H9 (cell line): ENCODE measurements around the gene CARD19. TPM values are rescaled to one million over a fixed set of nuclear protein-coding genes. Genes with fewer than 3 reads are reported as not detected.

Experiments
- DNase-seq: peaks from one replicate; pipeline ENCODE4 v3.0.0-alpha.2; 2017
- H2AFZ ChIP-seq: one replicate; pipeline ENCODE4 v1.6.1; 2013; ENCODE audit warnings: mild to moderate bottlenecking, low read length, control low read depth, moderate library complexity
- H2AK5ac ChIP-seq: 2 replicates; pipeline ENCODE4 v1.6.1; 2013; ENCODE audit warnings: low read length, control low read depth, mixed read lengths; ENCODE audit not compliant: insufficient read length
- H2BK120ac ChIP-seq: one replicate; pipeline ENCODE4 v1.6.1; 2013; ENCODE audit warnings: low read depth, mild to moderate bottlenecking, low read length, control low read depth, inconsistent platforms; ENCODE audit not compliant: poor library complexity, severe bottlenecking
- H2BK12ac ChIP-seq: 2 replicates; pipeline ENCODE4 v1.6.1; 2013; ENCODE audit warnings: low read length, control low read depth, mixed read lengths, low read depth; ENCODE audit not compliant: insufficient read length
- H2BK15ac ChIP-seq: 2 replicates; pipeline ENCODE4 v1.6.1; 2013; ENCODE audit warnings: low read depth, low read length, control low read depth
- H2BK20ac ChIP-seq: one replicate; pipeline ENCODE4 v1.6.1; 2013; ENCODE audit warnings: low read depth, mild to moderate bottlenecking, low read length, control low read depth, inconsistent platforms; ENCODE audit not compliant: poor library complexity, severe bottlenecking
- H2BK5ac ChIP-seq: 2 replicates; pipeline ENCODE4 v1.6.1; 2013; ENCODE audit warnings: low read length, control low read depth, mixed read lengths; ENCODE audit not compliant: insufficient read length
- H3K14ac ChIP-seq: 2 replicates; pipeline ENCODE4 v1.6.1; 2013; ENCODE audit warnings: low read length, control low read depth; ENCODE audit not compliant: insufficient read depth
- H3K18ac ChIP-seq: 2 replicates; pipeline ENCODE4 v1.6.1; 2013; ENCODE audit warnings: low read depth, mild to moderate bottlenecking, mixed read lengths, low read length, control low read depth; ENCODE audit not compliant: insufficient read length
- H3K23ac ChIP-seq: 2 replicates; pipeline ENCODE4 v1.6.1; 2013; ENCODE audit warnings: low read length, control low read depth, mixed read lengths, low read depth; ENCODE audit not compliant: insufficient read length
- H3K23me2 ChIP-seq: 2 replicates; pipeline ENCODE4 v1.6.1; 2013; ENCODE audit warnings: low read depth, mild to moderate bottlenecking, mixed read lengths, low read length, control low read depth; ENCODE audit not compliant: insufficient read length, poor library complexity, severe bottlenecking
- H3K27ac ChIP-seq: 2 replicates; pipeline ENCODE4 v1.5.1; 2013; ENCODE audit warnings: low read length, control low read depth, mixed read lengths, low read depth; ENCODE audit not compliant: insufficient read length
- H3K27me3 ChIP-seq: 2 replicates; pipeline ENCODE4 v1.6.1; 2013; ENCODE audit warnings: low read length, control low read depth, inconsistent platforms; ENCODE audit not compliant: insufficient read depth
- H3K4ac ChIP-seq: 2 replicates; pipeline ENCODE4 v1.6.1; 2013; ENCODE audit warnings: low read depth, mild to moderate bottlenecking, control low read depth, inconsistent platforms, low read length, moderate library complexity
- H3K4me1 ChIP-seq: 2 replicates; pipeline ENCODE4 v1.6.1; 2013; ENCODE audit warnings: low read length, control low read depth, inconsistent platforms; ENCODE audit not compliant: insufficient read depth
- H3K4me2 ChIP-seq: 2 replicates; pipeline ENCODE4 v1.6.1; 2013; ENCODE audit warnings: low read length, control low read depth, mixed read lengths; ENCODE audit not compliant: insufficient read length, insufficient read depth
- H3K56ac ChIP-seq: 2 replicates; pipeline ENCODE4 v1.6.1; 2013; ENCODE audit warnings: low read depth, mild to moderate bottlenecking, mixed read lengths, low read length, control low read depth; ENCODE audit not compliant: insufficient read length
- H3K79me1 ChIP-seq: 2 replicates; pipeline ENCODE4 v1.6.1; 2013; ENCODE audit warnings: low read depth, mild to moderate bottlenecking, moderate library complexity, low read length, control low read depth, inconsistent platforms; ENCODE audit not compliant: insufficient read depth, poor library complexity, severe bottlenecking
- H3K79me2 ChIP-seq: 2 replicates; pipeline ENCODE4 v1.6.1; 2013; ENCODE audit warnings: low read length, control low read depth, inconsistent platforms; ENCODE audit not compliant: insufficient read depth
- H3K9ac ChIP-seq: 2 replicates; pipeline ENCODE4 v1.6.1; 2013; ENCODE audit warnings: low read length, control low read depth, mixed read lengths; ENCODE audit not compliant: insufficient read length; ENCODE audit errors: extremely low read depth
- H3K9me3 ChIP-seq: one replicate; pipeline ENCODE4 v1.6.1; 2013; ENCODE audit warnings: low read depth, low read length, inconsistent platforms; ENCODE audit not compliant: control insufficient read depth
- H3T11ph ChIP-seq: one replicate; pipeline ENCODE4 v1.6.1; 2013; ENCODE audit warnings: mild to moderate bottlenecking, low read length, control low read depth, inconsistent platforms
- H4K20me1 ChIP-seq: one replicate; pipeline ENCODE4 v1.6.1; 2013; ENCODE audit not compliant: control insufficient read depth, insufficient read length, insufficient read depth
- H4K5ac ChIP-seq: 2 replicates; pipeline ENCODE4 v1.6.1; 2013; ENCODE audit warnings: low read depth, mild to moderate bottlenecking, mixed read lengths, low read length, control low read depth; ENCODE audit not compliant: insufficient read length
- H4K8ac ChIP-seq: replicated peaks from 2 replicates; pipeline ENCODE4 v1.6.1; 2013; ENCODE audit warnings: low read length, control low read depth, mixed read lengths, low read depth; ENCODE audit not compliant: insufficient read length
- H4K91ac ChIP-seq: 2 replicates; pipeline ENCODE4 v1.6.1; 2013; ENCODE audit warnings: low read depth, mild to moderate bottlenecking, moderate library complexity, mixed read lengths, low read length, control low read depth; ENCODE audit not compliant: insufficient read length
- H3K27ac Mint-ChIP-seq, 3 experiments: 2 replicates in 2 of 3; 3 replicates in 1 of 3; pipeline ENCODE4 v1.8.0; 2020 to 2021; ENCODE audit warnings: mixed read lengths in 3 of 3, mild to moderate bottlenecking in 1 of 3, moderate library complexity in 1 of 3
- H3K27me3 Mint-ChIP-seq: 2 replicates; pipeline ENCODE4 v1.8.0; 2021; ENCODE audit warnings: low read depth, mild to moderate bottlenecking, moderate library complexity, mixed read lengths
- H3K36me3 Mint-ChIP-seq, 3 experiments: 2 replicates in 2 of 3; 3 replicates in 1 of 3; pipeline ENCODE4 v1.8.0; 2020 to 2021; ENCODE audit warnings: low read depth in 3 of 3, mixed read lengths in 3 of 3; ENCODE audit not compliant: insufficient read depth in 1 of 3
- H3K4me1 Mint-ChIP-seq, 2 experiments: 2 replicates each; pipeline ENCODE4 v1.8.0; 2020; ENCODE audit warnings: mixed read lengths in 2 of 2
- H3K4me3 Mint-ChIP-seq, 2 experiments: 2 replicates in 1 of 2; 3 replicates in 1 of 2; pipeline ENCODE4 v1.8.0; 2020 to 2021; ENCODE audit warnings: mild to moderate bottlenecking in 2 of 2, mixed read lengths in 2 of 2, moderate library complexity in 1 of 2
- H3K9me3 Mint-ChIP-seq, 2 experiments: 2 replicates in 1 of 2; 3 replicates in 1 of 2; pipeline ENCODE4 v1.8.0; 2020; ENCODE audit warnings: mild to moderate bottlenecking in 2 of 2, mixed read lengths in 2 of 2, moderate library complexity in 1 of 2
- CTCF ChIP-seq: fragments of 200-600 bp; sonication (generic); conservative IDR thresholded peaks from 3 replicates; pipeline ENCODE4 v1.8.0; 2021; ENCODE audit warnings: antibody characterized with exemption, mild to moderate bottlenecking
- WGBS: extraction: QIAGEN DNeasy Blood & Tissue Kit; methylation state at CpG from one replicate; pipeline ENCODE4 v1.1.7; 2013; ENCODE audit warnings: missing lambda C conversion rate, low lambda C conversion rate, mixed read lengths; ENCODE audit not compliant: insufficient read length; ENCODE audit errors: extremely low coverage; 5-methylcytosine and 5-hydroxymethylcytosine counted together
- total RNA-seq: library from RNA; stranded (reverse); gene quantifications from 2 replicates; pipeline ENCODE4 v1.2.1, GENCODE V29; 2021

Gene CARD19
- total RNA-seq, 1 experiment from 2014 or later: 21.4 TPM

GRCh38 chr9:93136011-93136440 is 40.0 kb downstream of the CARD19 start:
- Histone ChIP-seq H3K79me2 (no peaks in the 10 kb centered on the region), H4K8ac (no peak overlapping the region), H4K91ac (no peak overlapping the region), H3K23me2 (no peaks in the 10 kb centered on the region), H3K14ac (no peak overlapping the region), H3K27me3 (peaks cover 5% of the 10 kb centered on the region; the same call in 1 of the 2 replicates), H2BK12ac (no peak overlapping the region), H3K23ac (no peak overlapping the region), H3K79me1 (no peaks in the 10 kb centered on the region), H3K56ac (no peak overlapping the region), H2AFZ (no peak overlapping the region), H3K9ac (no peak overlapping the region), H2BK20ac (no peak overlapping the region), H3T11ph (no peak overlapping the region), H3K18ac (no peak overlapping the region), H3K9me3 (no peaks in the 10 kb centered on the region), H2BK15ac (no peak overlapping the region), H3K4me1 (no peaks in the 10 kb centered on the region; the same call in 1 of the 2 replicates), H4K20me1 (no peaks in the 10 kb centered on the region), H3K4ac (no peak overlapping the region), H2BK5ac (no peak overlapping the region), H2AK5ac (no peak overlapping the region), H3K4me2 (no peak overlapping the region), H4K5ac (no peak overlapping the region), H2BK120ac (no peak overlapping the region), H3K27ac (no peak overlapping the region)
- Mint-ChIP-seq H3K27me3 (peaks cover 32% of the 10 kb centered on the region), H3K9me3 (peaks cover 2 to 3% of the 10 kb centered on the region in 2 experiments; a peak in 2 of 5 replicates), H3K4me3 (no peak overlapping the region), H3K27ac (no peak overlapping the region), H3K36me3 (no peaks in the 10 kb centered on the region; a peak in 1 of 7 replicates), H3K4me1 (peaks cover 15 to 28% of the 10 kb centered on the region in 2 experiments)
- no CpG with 5 or more reads among the region's 11 CpGs for WGBS
- no peak for TF ChIP-seq CTCF
- DNase-seq: no peak
